Neuron (in vitro differentiated cells): ENCODE results near the gene ABCC8.

ENCODE experiments used
- H2AFZ ChIP-seq: one replicate; pipeline ENCODE4 v1.6.1; 2013; ENCODE audit warnings: low read depth, mild to moderate bottlenecking, inconsistent platforms, low read length, moderate library complexity
- H3K27me3 ChIP-seq: one replicate; pipeline ENCODE4 v1.6.1; 2013; ENCODE audit warnings: low read length; ENCODE audit not compliant: insufficient read depth
- H3K36me3 ChIP-seq: one replicate; pipeline ENCODE4 v1.6.1; 2013; ENCODE audit warnings: low read length; ENCODE audit not compliant: insufficient read depth
- H3K4me1 ChIP-seq: one replicate; pipeline ENCODE4 v1.6.1; 2013; ENCODE audit warnings: low read length; ENCODE audit not compliant: insufficient read depth
- H3K4me3 ChIP-seq: 2 replicates; pipeline ENCODE4 v1.5.1; 2013; ENCODE audit warnings: mild to moderate bottlenecking, low read length, moderate library complexity
- H3K9me3 ChIP-seq: one replicate; pipeline ENCODE4 v1.6.1; 2013; ENCODE audit warnings: low read length

ABCC8 gene

GRCh38 chr11:17476317-17477083, at the start of gene ABCC8:
ABCC8 (minus strand) TSS chr11:17476845; CDS start chr11:17476776, 69 bp downstream.
- Histone ChIP-seq H3K27me3 (peaks cover 44% of the 10 kb centered on the region), H3K9me3 (no peaks in the 10 kb centered on the region), H2AFZ (peak within 1 kb of the TSS; percentile 95), H3K4me3 (peak within 1 kb of the TSS; percentile 73), H3K36me3 (no peaks in the 10 kb centered on the region), H3K4me1 (peaks cover 12% of the 10 kb centered on the region)

DNA sequence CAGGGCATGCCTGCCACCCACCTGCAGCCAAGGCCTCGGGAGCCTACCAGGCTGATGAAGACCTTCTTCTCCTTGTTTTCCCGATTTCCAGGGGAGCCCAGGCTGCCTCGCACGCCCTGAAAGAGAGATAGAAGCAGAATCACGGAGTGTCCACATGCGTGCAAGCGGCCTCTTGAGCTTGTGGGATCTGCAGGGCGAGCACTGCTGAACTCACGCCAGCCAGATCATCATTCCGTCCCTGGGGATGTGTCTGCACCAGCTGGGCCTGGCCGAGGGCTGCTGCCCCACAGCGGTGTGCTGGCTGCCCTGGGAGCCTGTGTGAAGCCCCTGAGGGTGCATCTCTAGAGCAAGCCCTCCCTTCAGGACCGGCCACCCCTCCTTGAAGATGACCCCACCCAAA, 49.7 kb upstream of the ABCC8 start:
- H3K36me3 ChIP-seq = no peaks in the 10 kb centered on the region
- no peak overlapping the region for H3K4me3 ChIP-seq
- H2AFZ ChIP-seq = no peak overlapping the region
- H3K4me1 ChIP-seq = no peaks in the 10 kb centered on the region
- H3K27me3 ChIP-seq = peaks cover 21% of the 10 kb centered on the region
- H3K9me3 ChIP-seq = no peaks in the 10 kb centered on the region

DNA sequence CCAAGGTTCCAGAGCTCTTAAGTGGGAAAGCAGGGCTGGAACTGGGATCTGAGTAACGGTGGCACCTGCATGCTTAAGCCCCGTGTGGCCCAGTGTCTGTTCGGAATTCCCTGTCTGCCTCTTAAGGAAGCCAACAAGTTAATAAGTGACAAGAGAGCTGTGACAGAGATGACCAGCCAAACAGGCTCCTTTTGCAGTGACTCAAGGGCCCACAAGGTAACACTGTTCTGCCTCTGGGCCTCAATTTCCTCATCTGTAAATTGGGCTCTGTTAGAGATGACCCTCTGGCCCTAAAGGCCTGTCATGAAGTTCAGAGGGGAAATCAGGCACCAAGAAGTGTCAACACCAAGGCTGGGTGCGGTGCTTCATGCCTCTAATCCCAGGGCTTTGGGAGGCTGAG, 48.9 kb upstream of the ABCC8 start:
- no peaks in the 10 kb centered on the region for H3K36me3 ChIP-seq
- no peaks in the 10 kb centered on the region for H3K9me3 ChIP-seq
- H3K4me3 ChIP-seq = no peak overlapping the region
- H3K4me1 ChIP-seq = no peaks in the 10 kb centered on the region
- H2AFZ ChIP-seq = no peak overlapping the region
- H3K27me3 ChIP-seq = peaks cover 18% of the 10 kb centered on the region

DNA sequence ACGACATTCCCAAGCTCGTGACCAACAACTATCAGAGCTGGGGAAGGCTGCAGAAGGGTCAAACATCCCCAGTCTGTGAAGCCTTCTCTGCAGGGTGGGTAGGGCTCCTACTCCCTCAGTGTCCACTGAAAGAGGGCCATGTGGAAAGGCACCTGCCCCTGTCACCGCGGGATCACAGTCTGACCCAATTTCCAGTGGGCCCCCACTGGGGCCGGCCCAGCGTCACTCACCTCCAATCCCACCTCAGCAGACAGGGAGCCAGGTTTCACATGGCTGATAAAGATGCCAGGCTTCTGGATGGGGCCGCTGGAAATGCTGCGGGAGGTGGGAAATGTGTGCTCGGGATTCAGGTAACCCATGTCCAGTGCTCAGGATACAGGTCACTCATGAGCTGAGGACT, 47.6 kb upstream of the ABCC8 start:
- no peaks in the 10 kb centered on the region for H3K4me1 ChIP-seq
- peaks cover 12% of the 10 kb centered on the region for H3K27me3 ChIP-seq
- H3K36me3 ChIP-seq = no peaks in the 10 kb centered on the region
- H3K4me3 ChIP-seq = no peak overlapping the region
- no peaks in the 10 kb centered on the region for H3K9me3 ChIP-seq
- no peak overlapping the region for H2AFZ ChIP-seq

DNA sequence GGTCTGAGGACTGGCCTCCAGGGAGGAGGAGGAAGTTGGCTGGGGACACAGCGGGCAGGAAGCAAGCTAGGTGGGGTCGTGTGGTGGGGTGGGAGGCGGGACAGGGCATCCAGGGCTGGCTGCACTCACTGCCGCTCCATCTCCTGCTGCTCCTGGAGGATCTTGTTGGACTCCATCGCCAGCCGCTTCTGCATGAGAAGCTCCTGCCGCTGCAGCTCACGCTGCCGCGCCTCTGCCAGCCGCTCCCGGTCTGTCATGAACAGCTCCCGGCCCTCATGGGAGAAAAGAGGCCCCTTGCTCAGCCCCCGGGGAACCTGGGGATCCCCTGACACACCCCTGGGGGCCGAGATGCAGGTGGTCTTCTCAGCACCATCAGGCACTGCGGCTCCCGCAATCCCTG, 46.0 kb upstream of the ABCC8 start:
- H3K36me3 ChIP-seq = no peaks in the 10 kb centered on the region
- peaks cover 10% of the 10 kb centered on the region for H3K27me3 ChIP-seq
- H2AFZ ChIP-seq = no peak overlapping the region
- no peaks in the 10 kb centered on the region for H3K9me3 ChIP-seq
- H3K4me3 ChIP-seq = no peak overlapping the region
- no peaks in the 10 kb centered on the region for H3K4me1 ChIP-seq

- H3K36me3 ChIP-seq = no peaks in the 10 kb centered on the region
- no peak overlapping the region for H2AFZ ChIP-seq
- H3K4me3 ChIP-seq = no peak overlapping the region
- H3K27me3 ChIP-seq = peaks cover 16% of the 10 kb centered on the region
- no peaks in the 10 kb centered on the region for H3K9me3 ChIP-seq
- H3K4me1 ChIP-seq = no peaks in the 10 kb centered on the region
Observed at GRCh38 chr11:17521106-17521900, 44.7 kb upstream of the ABCC8 start.

GRCh38 chr11:17519061-17519885, 42.6 kb upstream of the ABCC8 start:
- H3K9me3 ChIP-seq = no peaks in the 10 kb centered on the region
- H3K4me3 ChIP-seq = no peak overlapping the region
- peaks cover 14% of the 10 kb centered on the region for H3K27me3 ChIP-seq
- H2AFZ ChIP-seq = no peak overlapping the region
- H3K36me3 ChIP-seq = no peaks in the 10 kb centered on the region
- H3K4me1 ChIP-seq = no peaks in the 10 kb centered on the region

- H3K27me3 ChIP-seq = peaks cover 18% of the 10 kb centered on the region
- no peaks in the 10 kb centered on the region for H3K36me3 ChIP-seq
- H3K4me1 ChIP-seq = no peaks in the 10 kb centered on the region
- H2AFZ ChIP-seq = no peak overlapping the region
- H3K4me3 ChIP-seq = no peak overlapping the region
- no peaks in the 10 kb centered on the region for H3K9me3 ChIP-seq
Observed at GRCh38 chr11:17518366-17518765, 41.7 kb upstream of the ABCC8 start.

- no peaks in the 10 kb centered on the region for H3K4me1 ChIP-seq
- no peak overlapping the region for H2AFZ ChIP-seq
- peaks cover 27% of the 10 kb centered on the region for H3K27me3 ChIP-seq
- no peaks in the 10 kb centered on the region for H3K9me3 ChIP-seq
- H3K36me3 ChIP-seq = no peaks in the 10 kb centered on the region
- H3K4me3 ChIP-seq = no peak overlapping the region
Observed at GRCh38 chr11:17517186-17517585, 40.5 kb upstream of the ABCC8 start.

DNA sequence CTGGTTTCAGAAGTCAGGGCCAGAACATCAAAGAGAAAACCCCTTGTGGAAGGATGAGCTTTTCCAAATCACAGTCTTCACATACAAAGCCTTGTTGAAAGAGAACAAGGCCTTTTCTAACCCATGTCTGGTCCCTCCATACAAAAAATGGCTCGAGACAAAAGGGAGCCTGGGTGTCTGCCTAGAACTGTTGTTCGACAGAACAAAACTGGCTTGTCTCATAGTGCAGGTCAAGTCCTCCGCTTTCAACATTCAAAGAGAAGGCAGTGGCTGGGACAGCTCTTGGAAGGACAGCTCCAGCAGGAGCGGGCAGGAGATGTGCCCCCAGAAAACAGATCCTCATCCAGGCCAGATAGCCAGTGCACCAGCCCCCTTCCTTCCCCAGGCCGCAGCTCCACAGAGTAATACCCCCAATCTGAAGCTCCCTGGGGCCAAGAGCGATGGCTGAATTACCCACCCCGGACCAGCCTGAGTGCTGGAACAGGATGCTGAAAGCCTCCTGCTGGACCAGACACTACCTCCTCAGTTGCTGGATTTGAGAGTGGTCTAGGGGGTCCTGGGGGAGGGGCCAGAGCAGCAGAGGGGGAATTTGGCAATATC, 40.0 kb upstream of the ABCC8 start:
- no peaks in the 10 kb centered on the region for H3K4me1 ChIP-seq
- no peaks in the 10 kb centered on the region for H3K36me3 ChIP-seq
- peaks cover 28% of the 10 kb centered on the region for H3K27me3 ChIP-seq
- no peaks in the 10 kb centered on the region for H3K9me3 ChIP-seq
- no peak overlapping the region for H2AFZ ChIP-seq
- H3K4me3 ChIP-seq = no peak overlapping the region

- peaks cover 26% of the 10 kb centered on the region for H3K27me3 ChIP-seq
- H3K4me3 ChIP-seq = no peak overlapping the region
- no peak overlapping the region for H2AFZ ChIP-seq
- H3K36me3 ChIP-seq = no peaks in the 10 kb centered on the region
- H3K9me3 ChIP-seq = no peaks in the 10 kb centered on the region
- no peaks in the 10 kb centered on the region for H3K4me1 ChIP-seq
Observed at GRCh38 chr11:17515443-17516176, 39.0 kb upstream of the ABCC8 start.

DNA sequence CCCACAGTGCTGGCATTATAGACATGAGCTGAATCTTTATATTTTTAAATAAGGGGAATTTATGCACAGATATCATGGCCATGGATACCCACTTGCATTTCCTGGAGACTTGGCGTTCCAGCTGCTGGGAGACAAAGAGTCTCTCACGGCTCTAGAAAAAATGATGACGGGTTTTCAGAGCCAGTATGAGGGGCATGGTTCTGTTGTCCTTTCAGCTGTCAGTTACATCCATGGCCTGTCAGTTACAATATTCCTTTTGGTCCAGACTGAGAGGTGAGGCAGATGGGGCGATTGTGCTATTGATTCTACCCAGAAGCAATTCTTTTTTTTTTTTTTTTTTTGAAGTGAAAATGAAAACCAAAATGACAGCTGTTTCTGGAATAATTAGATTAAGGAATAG, 37.8 kb upstream of the ABCC8 start:
- no peaks in the 10 kb centered on the region for H3K4me1 ChIP-seq
- H3K9me3 ChIP-seq = no peaks in the 10 kb centered on the region
- no peak overlapping the region for H2AFZ ChIP-seq
- peaks cover 21% of the 10 kb centered on the region for H3K27me3 ChIP-seq
- H3K4me3 ChIP-seq = no peak overlapping the region
- H3K36me3 ChIP-seq = no peaks in the 10 kb centered on the region
